ENCODE results near the gene MYPOP. TPM values are rescaled to one million over a fixed set of nuclear protein-coding genes. Genes with fewer than 3 reads are reported as not detected.

Gene MYPOP
- total RNA-seq, 1 experiment from 2014 or later = 9.0 TPM

GRCh38 chr19:45889210-45889885 lies 13.1 kb downstream of the MYPOP start:
- no peak overlapping the region for H3K14ac ChIP-seq (ENCODE audit: insufficient read depth, low read length)
- no peaks in the 10 kb centered on the region for H3K9me3 Mint-ChIP-seq
- no peak for DNase-seq
- no peak overlapping the region for H3K56ac ChIP-seq (ENCODE audit: insufficient read length, low read depth, low read length)
- H3K4me2 ChIP-seq (ENCODE audit: insufficient read depth, insufficient read length, low read length) = no peak overlapping the region
- H3K27me3 ChIP-seq (ENCODE audit: insufficient read depth, low read length) = no peaks in the 10 kb centered on the region
- no peak overlapping the region for H3K9ac ChIP-seq (ENCODE audit: extremely low read depth, insufficient read length, low read length)
- H3K79me2 ChIP-seq (ENCODE audit: insufficient read depth, low read length) = no peaks in the 10 kb centered on the region
- no peak overlapping the region for H3K4ac ChIP-seq (ENCODE audit: low read depth, low read length)
- no peaks in the 10 kb centered on the region for H3K4me1 ChIP-seq (ENCODE audit: insufficient read depth, low read length)
- no CpG with 5 or more reads among the region's 6 CpGs for WGBS (ENCODE audit: extremely low coverage, insufficient read length, low lambda C conversion rate)
- no peak overlapping the region; a peak in 1 of 5 replicates for H3K4me3 Mint-ChIP-seq
- no peak overlapping the region for H2AFZ ChIP-seq (ENCODE audit: low read length)
- no peak overlapping the region for H4K8ac ChIP-seq (replicated peaks; ENCODE audit: insufficient read length, low read depth, low read length)
- no peaks in the 10 kb centered on the region for H4K20me1 ChIP-seq (ENCODE audit: control insufficient read depth, insufficient read depth, insufficient read length)
- H3K23me2 ChIP-seq (ENCODE audit: insufficient read length, low read depth, low read length, poor library complexity, severe bottlenecking) = peaks cover 8% of the 10 kb centered on the region
- peaks cover 2 to 7% (median 5%) of the 10 kb centered on the region in 3 experiments; a peak in 4 of 7 replicates for H3K36me3 Mint-ChIP-seq (ENCODE audit: insufficient read depth in 1 of 3, low read depth in 3 of 3)
- no peaks in the 10 kb centered on the region for H3K27me3 Mint-ChIP-seq (ENCODE audit: low read depth)
- TF ChIP-seq, protein P1, sequence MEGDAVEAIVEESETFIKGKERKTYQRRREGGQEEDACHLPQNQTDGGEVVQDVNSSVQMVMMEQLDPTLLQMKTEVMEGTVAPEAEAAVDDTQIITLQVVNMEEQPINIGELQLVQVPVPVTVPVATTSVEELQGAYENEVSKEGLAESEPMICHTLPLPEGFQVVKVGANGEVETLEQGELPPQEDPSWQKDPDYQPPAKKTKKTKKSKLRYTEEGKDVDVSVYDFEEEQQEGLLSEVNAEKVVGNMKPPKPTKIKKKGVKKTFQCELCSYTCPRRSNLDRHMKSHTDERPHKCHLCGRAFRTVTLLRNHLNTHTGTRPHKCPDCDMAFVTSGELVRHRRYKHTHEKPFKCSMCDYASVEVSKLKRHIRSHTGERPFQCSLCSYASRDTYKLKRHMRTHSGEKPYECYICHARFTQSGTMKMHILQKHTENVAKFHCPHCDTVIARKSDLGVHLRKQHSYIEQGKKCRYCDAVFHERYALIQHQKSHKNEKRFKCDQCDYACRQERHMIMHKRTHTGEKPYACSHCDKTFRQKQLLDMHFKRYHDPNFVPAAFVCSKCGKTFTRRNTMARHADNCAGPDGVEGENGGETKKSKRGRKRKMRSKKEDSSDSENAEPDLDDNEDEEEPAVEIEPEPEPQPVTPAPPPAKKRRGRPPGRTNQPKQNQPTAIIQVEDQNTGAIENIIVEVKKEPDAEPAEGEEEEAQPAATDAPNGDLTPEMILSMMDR (conservative IDR thresholded peaks at IDR 0.05) = no peak
- H2BK120ac ChIP-seq (ENCODE audit: low read depth, low read length, poor library complexity, severe bottlenecking) = no peak overlapping the region
- no peak overlapping the region for H2BK12ac ChIP-seq (ENCODE audit: insufficient read length, low read depth, low read length)
- H2AK5ac ChIP-seq (ENCODE audit: insufficient read length, low read length) = no peak overlapping the region
- no peak overlapping the region for H4K5ac ChIP-seq (ENCODE audit: insufficient read length, low read depth, low read length)
- no peak overlapping the region for H3K27ac Mint-ChIP-seq
- H3K27ac ChIP-seq (ENCODE audit: insufficient read length, low read depth, low read length) = no peak overlapping the region
- H3K23ac ChIP-seq (ENCODE audit: insufficient read length, low read depth, low read length) = no peak overlapping the region
- no peak overlapping the region for H4K91ac ChIP-seq (ENCODE audit: insufficient read length, low read depth, low read length)
- H2BK5ac ChIP-seq (ENCODE audit: insufficient read length, low read length) = no peak overlapping the region
- no peak overlapping the region for H3K18ac ChIP-seq (ENCODE audit: insufficient read length, low read depth, low read length)
- H2BK15ac ChIP-seq (ENCODE audit: low read depth, low read length) = no peak overlapping the region
- H3T11ph ChIP-seq (ENCODE audit: low read length) = no peak overlapping the region
- H3K9me3 ChIP-seq (ENCODE audit: control insufficient read depth, low read depth, low read length) = no peaks in the 10 kb centered on the region
- H2BK20ac ChIP-seq (ENCODE audit: low read depth, low read length, poor library complexity, severe bottlenecking) = no peak overlapping the region
- H3K79me1 ChIP-seq (ENCODE audit: insufficient read depth, low read depth, low read length, poor library complexity, severe bottlenecking) = no peaks in the 10 kb centered on the region
- H3K4me1 Mint-ChIP-seq = peaks cover 7 to 17% of the 10 kb centered on the region in 2 experiments; a peak in 3 of 4 replicates
